Omental fat pad (tissue), 4 donors: ENCODE data around the gene PNPLA5. TPM values are rescaled to one million over a fixed set of nuclear protein-coding genes. Genes with fewer than 3 reads are reported as not detected.

Experiments
- ATAC-seq: fragments of 150-250 bp; one replicate; pipeline ENCODE4 v1.9.1; 2016; ENCODE audit warnings: mild to moderate bottlenecking, moderate library complexity; ENCODE audit not compliant: low FRiP score
- DNase-seq: peaks from one replicate; pipeline ENCODE4 v3.0.0-alpha.2; 2019; ENCODE audit warnings: low spot score
- CTCF ChIP-seq, 3 donors: fragments of 450-650 bp; IDR thresholded peaks; one replicate each; pipeline ENCODE4 v1.5.1; 2016 to 2017; ENCODE audit warnings: antibody characterized with exemption in 3 of 3, mild to moderate bottlenecking in 3 of 3, moderate library complexity in 2 of 3
- total RNA-seq, 4 donors: library from RNA; depleted of rRNA; stranded (reverse); fragments of >200 nt; gene quantifications; one replicate each; pipeline ENCODE4 v1.1.0, GENCODE V29; 2016

The PNPLA5 gene
- total RNA-seq, 4 donors from 2014 or later = not detected

GRCh38 chr22:43849731-43850130 is 42.1 kb downstream of the PNPLA5 start:
- TF ChIP-seq CTCF (IDR thresholded peaks at IDR 0.05) = no peak
- no peak for DNase-seq
- ATAC-seq = no peak

GRCh38 chr22:43848366-43849171 is 43.2 kb downstream of the PNPLA5 start:
- DNase-seq = no peak
- no peak for ATAC-seq
- no peak for TF ChIP-seq CTCF (IDR thresholded peaks at IDR 0.05)

- no peak for DNase-seq
- no peak for ATAC-seq
- no peak for TF ChIP-seq CTCF (IDR thresholded peaks at IDR 0.05)
These were observed 44.2 kb downstream of the PNPLA5 start for GRCh38 chr22:43847376-43848289.

- no peak for ATAC-seq
- no peak for DNase-seq
These were observed 44.8 kb downstream of the PNPLA5 start for GRCh38 chr22:43846966-43847365.

GRCh38 chr22:43845981-43846380 is 45.8 kb downstream of the PNPLA5 start:
- ATAC-seq (no peak), DNase-seq (no peak)
- TF ChIP-seq CTCF (IDR thresholded peaks at IDR 0.05) = no peak

More at GRCh38 chr22:43846966-43847365, 44.8 kb downstream of the PNPLA5 start:
- no peak for TF ChIP-seq CTCF (IDR thresholded peaks at IDR 0.05)

- DNase-seq (no peak), ATAC-seq (no peak)
- no peak for TF ChIP-seq CTCF (IDR thresholded peaks at IDR 0.05)
These were observed 47.0 kb downstream of the PNPLA5 start for GRCh38 chr22:43844560-43845545.
